NCI-H1694 treated with DMSO at 0.1 percent for 48 hours (cell line): ENCODE measurements around the gene THSD4.

Source experiments
- DNase-seq: peaks from one replicate; lab custom pipeline; 2025; lab: John Stamatoyannopoulos, UW

The THSD4 gene

GRCh38 chr15:71784719-71785118 is 669.4 kb downstream of the THSD4 start:
- DNase-seq = no peak

GRCh38 chr15:71785996-71786395 is 670.7 kb downstream of the THSD4 start:
- DNase-seq = no peak

- no peak for DNase-seq
Observed at GRCh38 chr15:71786673-71787072, 671.4 kb downstream of the THSD4 start.

GRCh38 chr15:71788646-71789579 is 673.6 kb downstream of the THSD4 start:
- DNase-seq = no peak

- DNase-seq = no peak
Observed at GRCh38 chr15:71789616-71790015, 674.3 kb downstream of the THSD4 start.

- no peak for DNase-seq
Observed at GRCh38 chr15:71790081-71790480, 674.8 kb downstream of the THSD4 start.

GRCh38 chr15:71791975-71792374 is 676.7 kb downstream of the THSD4 start:
- no peak for DNase-seq

GRCh38 chr15:71792521-71792920 is 677.2 kb downstream of the THSD4 start:
- DNase-seq = no peak

- no peak for DNase-seq
Observed at GRCh38 chr15:71798641-71799040, 683.4 kb downstream of the THSD4 start.

- no peak for DNase-seq
Observed at GRCh38 chr15:71800190-71800589, 684.9 kb downstream of the THSD4 start.

GRCh38 chr15:71800835-71801745 is 685.8 kb downstream of the THSD4 start:
- DNase-seq = peak; percentile 21

- DNase-seq = no peak
Observed at GRCh38 chr15:71801935-71802655, 686.8 kb downstream of the THSD4 start.

- DNase-seq = no peak
Observed at GRCh38 chr15:71802770-71803169, 687.5 kb downstream of the THSD4 start.

GRCh38 chr15:71804226-71804625 is 689.0 kb downstream of the THSD4 start:
- no peak for DNase-seq

- no peak for DNase-seq
Observed at GRCh38 chr15:71804695-71805470, 689.6 kb downstream of the THSD4 start.

- DNase-seq = no peak
Observed at GRCh38 chr15:71806452-71806931, 691.2 kb downstream of the THSD4 start.

GRCh38 chr15:71807125-71807629 is 691.9 kb downstream of the THSD4 start:
- no peak for DNase-seq

- no peak for DNase-seq
Observed at GRCh38 chr15:71807691-71808091, 692.4 kb downstream of the THSD4 start.

- no peak for DNase-seq
Observed at GRCh38 chr15:71808311-71809020, 693.2 kb downstream of the THSD4 start.

- no peak for DNase-seq
Observed at GRCh38 chr15:71809346-71809745, 694.1 kb downstream of the THSD4 start.
